GM18502 (cell line): ENCODE data around the gene ROCK1.
"Not testable (repeated sequence)": the region's sequence is repeated elsewhere in the genome, so short reads cannot be mapped to it uniquely, and the experiment has no call there.

Experiments used
- ATAC-seq: cut with Tn5 transposase; IDR thresholded peaks from one replicate; pipeline ENCODE4 v1.9.1; 2021; ENCODE audit warnings: mild to moderate bottlenecking; ENCODE audit not compliant: unreplicated experiment, poor library complexity

The ROCK1 gene

DNA sequence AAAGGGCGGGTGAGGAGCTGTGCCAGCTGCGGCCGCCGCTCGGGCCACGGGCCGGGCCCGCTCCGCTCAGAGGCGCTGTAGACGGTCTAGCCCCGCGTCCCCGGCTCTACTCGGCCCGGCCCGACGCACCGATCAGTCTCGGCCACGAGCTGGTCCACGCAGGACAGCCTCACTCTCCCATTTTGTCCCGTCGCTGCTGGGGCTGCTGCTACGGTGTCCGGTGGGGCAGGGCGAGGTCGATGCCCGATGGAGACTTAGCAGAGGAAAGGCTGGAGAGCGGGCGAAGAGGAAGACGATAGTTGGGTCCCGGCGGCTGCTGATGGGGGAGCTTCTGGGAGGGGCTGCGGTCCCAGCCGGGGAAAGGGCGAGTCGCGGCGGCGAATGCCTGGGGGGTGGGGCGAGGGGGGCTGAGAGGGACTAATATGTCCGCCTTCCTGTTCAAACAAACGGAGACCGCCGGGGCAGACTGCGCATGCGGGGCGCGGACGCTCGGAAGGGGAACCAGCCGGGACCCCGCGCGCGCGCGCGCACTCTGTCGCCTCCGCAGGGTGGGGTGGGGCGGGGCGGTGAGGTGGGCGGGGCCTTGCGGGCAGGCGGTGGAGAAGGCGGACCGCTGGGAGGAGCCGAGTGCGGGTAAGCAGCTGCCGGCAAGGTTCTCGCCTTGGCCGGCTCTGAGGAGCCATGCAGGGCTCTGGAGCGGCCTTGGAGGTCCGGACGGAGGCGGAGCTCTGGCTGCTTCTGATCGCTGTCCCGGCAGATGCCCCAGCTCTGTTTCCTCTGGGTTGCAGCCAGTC, at the start of gene ROCK1:
ROCK1 (minus strand) TSS at position 468 of the 794 bp plus-strand sequence. CDS start 903 bp downstream, outside the sequence.
- peak; percentile 94 for ATAC-seq

DNA sequence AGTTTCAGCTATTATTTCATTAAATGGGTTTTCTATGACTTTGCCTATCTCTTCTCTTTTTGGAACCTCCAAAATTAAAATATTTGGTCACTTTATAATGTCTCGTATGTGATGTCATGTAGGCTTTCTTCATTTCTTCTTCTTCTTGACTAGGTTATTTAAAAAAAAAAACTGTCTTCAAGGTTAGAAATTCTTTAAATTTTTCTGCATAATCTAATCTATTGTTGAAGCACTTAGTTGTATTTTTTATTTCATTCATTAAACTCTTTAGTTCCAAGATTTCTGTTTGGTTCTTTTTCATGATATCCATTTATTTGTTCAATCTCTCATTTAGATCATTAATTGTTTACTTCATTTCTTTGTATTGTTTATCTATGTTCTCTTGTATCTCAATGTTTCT, 43.8 kb upstream of the ROCK1 start:
- ATAC-seq, result no peak

DNA sequence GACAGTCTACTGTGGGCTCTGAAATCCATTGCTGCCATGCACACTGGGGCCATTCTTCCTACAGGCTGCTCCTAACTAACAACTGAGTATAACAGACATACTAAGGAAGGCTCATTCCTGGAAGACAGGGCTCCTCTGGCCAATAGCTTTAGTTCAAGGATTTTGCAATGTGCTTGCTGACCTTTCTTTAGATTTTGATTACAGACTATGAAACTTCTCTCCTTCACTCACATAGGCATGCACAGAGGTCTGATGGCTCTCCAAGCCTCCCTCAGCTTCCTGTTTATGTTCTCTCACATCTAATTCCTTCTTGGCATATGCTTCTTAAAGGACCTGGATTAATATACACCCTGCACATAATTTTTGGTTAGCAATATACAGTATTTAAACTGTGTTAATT, 34.4 kb upstream of the ROCK1 start:
- ATAC-seq, result no peak

DNA sequence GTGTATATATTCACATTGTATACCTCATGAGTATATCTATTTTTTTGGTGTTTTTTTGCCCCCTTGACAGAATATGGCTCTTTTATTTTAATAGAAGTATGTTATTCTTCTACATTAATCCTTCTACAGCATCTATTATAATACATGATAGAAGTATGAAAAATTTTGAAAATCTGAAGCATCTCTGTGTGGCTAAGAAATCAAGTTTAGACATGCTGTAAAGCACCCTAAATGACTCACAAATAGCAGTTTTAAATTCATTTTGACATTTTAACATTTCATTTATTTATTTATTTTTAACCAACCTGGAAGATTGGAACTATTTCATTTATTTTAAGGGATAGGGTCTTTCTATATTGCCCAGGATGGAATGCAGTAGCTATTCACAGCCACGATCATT, 33.8 kb upstream of the ROCK1 start:
- no peak for ATAC-seq

DNA sequence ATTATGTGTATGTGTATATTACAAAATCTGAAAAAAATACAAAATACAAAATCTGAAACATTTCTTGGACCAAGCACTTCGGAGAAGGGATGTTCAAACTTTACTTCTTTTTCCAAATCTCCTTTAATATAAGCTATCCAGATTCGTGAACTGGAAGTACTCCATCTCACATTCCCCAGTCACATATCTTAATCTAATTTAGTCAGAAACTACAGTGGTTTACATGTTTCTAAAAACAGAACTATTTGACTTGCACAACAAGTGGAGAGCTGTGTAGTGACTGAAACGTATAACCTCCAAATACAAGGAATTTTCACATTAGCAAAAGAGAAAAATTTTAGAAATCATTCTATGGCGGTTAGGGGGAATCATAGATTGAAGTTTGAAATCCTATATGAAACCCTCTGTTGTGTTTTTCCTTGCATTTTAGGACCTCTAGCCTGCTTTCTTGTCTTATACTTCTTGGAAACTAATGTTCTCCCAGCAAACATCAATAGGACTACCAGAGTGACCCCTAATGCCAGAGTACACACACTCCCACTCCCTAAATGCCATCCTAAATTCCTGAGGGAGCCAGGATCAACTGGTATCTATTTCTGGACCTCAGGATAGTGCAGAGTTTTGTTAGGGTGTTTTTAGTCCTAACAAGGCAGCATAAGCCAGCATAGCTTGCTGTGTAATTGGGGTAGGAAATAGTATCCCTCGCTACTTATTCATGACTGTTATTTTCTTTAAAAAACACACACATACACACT, 30.2 kb upstream of the ROCK1 start:
- ATAC-seq, result no peak

DNA sequence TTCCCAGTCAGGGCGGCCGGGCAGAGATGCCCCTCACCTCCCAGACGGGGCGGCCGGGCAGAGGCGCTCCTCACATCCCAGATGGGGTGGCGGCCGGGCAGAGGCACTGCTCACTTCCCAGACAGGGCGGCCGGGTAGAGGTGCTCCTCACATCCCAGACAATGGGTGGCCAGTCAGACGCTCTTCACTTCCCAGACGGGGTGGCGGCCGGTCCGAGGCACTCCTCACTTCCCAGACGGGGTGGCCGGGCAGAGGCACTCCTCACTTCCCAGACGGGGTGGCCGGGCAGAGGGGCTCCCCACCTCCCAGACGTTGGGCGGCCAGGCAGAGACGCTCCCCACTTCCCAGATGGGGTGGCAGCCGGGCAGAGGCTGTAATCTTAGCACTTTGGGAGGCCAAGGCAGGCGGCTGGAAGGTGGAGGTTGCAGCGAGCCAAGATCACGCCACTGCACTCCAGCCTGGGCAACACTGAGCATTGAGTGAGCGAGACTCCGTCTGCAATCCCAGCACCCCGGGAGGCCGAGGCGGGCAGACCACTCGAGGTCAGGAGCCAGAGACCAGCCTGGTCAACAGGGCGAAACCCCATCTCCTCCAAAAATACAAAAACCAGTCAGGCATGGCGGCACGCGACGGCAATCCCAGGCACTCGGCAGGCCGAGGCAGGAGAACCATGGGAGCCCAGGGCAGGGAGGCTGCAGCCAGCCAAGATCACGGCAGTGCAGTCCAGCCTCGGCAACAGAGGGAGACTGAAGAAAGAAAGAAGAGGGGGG, 26.3 kb upstream of the ROCK1 start:
- ATAC-seq, result not testable (repeated sequence)

DNA sequence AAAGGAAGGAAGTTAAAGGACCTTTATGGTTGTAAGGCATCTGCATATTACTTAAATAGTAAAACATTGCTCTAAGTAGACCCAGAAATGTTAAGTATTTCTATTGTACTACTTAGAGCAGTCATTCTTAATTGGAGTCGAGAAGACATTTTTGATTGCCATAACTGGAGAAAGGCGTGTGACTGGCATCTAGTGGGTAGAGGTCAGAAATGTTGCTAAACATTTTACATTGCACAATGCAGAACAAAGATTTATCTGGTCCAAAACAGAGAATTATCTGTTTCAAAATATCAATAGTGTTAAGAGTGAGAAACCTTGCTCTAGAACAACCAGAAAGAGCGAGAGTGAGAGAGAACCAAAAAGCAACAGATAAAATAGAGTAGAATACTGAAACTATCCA, 23.3 kb upstream of the ROCK1 start:
- no peak for ATAC-seq

DNA sequence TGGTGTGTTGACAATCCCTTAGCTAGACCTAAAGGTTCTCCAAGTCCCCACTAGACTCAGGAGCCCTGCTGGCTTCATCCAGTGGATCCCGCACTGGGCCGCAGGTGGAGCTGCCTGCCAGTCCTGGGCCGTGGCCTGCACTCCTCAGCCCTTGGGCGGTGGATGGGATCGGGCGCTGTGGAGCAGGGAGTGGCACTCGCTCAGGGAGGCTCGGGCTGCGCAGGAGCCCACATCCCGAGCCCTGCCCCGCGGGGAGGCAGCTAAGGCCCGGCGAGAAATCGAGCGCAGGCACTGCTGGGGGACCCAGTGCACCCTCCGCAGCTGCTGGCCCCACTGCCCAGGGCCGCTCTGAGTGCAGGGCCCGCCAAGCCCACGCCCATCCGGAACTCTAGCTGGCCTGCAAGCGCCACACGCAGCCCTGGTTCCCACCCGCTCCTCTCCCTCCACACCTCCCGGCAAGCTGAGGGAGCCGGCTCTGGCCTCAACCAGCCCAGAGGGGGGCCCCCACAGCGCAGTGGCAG, 20.8 kb upstream of the ROCK1 start:
- no peak for ATAC-seq

DNA sequence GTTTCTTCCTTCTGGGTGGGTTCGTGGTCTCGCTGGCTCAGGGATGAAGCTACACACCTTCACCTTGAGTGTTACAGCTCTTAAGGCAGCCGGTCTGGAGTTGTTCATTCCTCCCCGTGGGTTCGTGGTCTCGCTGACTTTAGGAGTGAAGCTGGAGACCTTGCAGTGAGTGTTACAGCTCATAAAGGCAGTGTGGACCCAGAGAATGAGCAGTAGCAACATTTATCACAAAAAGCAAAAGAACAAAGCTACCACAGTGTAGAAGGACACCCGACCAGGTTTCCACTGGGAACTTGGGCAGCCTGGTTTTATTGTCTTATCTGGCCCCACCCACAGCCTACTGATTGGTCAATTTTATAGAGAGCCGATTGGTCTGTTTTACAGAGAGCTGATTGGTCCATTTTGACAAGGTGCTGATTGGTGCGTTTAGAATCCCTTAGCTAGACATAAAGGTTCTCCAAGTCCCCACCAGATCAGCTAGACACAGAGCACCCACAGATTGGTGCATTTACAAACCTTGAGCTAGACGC, 20.1 kb upstream of the ROCK1 start:
- no peak for ATAC-seq

DNA sequence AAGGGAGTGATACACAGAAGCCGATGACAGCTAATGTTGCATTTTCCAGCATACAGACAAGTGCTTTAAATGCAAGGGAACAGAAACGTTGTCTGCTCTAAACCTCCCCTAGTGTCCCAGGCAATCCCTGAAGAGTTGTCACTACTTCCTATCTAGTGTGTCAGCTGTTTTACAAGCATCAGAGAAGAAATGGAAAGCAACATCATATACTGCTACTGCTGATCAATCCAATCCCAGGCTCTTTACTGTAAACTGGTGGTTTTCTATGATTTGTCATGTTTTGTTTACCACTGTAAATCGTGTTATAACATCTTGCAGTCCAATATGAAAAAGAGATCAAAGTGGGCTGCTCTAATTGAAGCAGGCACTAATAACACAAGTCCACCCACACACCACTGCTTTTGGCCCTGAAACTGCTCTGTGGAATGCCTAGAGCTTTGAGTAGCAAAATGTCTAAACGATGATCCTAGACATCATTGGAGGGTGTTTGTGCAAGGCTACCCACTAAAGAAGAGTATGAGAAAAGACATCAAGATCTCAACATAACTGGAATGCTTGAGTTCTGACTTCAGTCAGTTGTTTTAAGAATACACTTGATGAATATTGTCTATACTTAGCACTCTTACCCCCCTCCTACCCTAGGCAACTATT, 18.1 kb upstream of the ROCK1 start:
- no peak for ATAC-seq

DNA sequence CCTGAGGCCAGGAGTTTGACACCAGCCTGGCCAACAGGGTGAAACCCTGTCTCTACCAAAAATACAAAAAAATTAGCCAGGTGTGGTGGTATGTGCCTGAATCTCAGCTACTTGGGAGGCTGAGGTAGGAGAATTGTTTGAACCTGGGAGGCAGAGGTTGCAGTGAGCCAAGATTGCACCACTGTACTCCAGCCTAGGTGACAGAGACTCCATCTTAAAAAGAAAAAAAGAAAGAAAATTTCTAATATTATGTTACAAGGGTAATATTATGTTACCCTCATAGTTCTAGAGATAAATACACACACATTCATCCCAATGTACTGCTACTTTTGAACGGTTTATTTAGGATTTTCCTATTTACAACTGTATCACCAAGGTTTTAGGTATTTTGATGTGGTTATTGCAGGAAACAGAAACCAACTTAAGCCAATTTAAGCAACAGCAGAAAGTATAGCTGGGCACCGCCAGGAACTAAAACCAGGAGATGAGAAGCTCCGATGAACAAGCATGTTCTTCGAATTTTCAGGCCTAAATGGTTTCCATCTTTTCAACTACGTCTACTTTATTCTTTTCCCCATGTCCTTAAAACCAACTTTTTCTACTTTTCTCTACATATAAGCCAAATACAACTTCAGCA, 11.8 kb upstream of the ROCK1 start:
- no peak for ATAC-seq

DNA sequence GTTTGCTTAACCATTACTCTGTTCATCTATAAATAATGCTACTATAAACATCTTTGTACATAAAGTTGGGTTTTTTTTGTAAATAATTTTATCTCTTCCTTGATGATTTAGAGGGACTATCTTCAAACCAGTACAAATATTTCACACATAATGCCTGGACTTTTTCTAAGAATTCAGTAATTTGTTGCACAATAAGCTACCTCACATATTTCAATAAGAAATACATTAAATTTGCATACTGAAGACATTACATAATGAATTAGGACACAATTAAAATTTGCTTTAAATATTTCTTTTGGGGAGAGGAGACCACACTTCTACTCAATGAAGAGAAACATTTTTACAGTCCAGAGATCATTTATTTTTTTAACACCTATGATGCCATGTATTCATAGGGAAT, 7.2 kb upstream of the ROCK1 start:
- no peak for ATAC-seq

DNA sequence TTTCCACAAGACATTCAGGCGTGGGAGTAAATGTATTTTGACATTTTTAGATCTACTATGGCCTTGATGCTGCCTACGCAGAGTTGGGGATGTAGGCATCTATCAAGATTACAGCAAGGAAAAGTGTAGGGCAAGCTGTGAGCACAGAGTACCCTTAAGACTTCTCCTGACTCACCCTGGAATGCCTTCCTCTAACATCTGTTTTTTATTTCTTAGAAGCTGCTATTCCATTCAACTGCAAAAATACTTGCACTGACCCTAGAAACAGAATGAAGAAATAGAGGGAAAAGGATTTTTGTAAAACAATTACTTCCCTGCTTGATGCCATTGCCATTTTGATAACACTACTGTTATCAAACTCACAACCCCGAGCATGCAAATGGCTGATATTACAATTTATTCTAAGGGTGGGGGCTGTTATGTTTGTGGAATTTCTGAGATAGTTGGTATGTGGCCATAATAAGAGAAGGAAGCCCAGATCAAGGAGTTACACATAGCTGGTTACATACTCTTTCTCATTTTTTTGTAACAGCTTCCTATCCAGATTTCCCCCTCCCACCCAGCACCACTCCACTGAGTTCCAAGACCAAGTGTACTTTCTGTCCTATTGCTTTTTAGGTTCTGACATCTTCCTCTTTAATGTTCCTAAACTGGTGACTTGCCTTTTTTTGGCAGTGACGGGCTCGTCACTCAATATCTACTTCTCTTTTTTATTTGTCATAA, 6.0 kb upstream of the ROCK1 start:
- no peak for ATAC-seq

DNA sequence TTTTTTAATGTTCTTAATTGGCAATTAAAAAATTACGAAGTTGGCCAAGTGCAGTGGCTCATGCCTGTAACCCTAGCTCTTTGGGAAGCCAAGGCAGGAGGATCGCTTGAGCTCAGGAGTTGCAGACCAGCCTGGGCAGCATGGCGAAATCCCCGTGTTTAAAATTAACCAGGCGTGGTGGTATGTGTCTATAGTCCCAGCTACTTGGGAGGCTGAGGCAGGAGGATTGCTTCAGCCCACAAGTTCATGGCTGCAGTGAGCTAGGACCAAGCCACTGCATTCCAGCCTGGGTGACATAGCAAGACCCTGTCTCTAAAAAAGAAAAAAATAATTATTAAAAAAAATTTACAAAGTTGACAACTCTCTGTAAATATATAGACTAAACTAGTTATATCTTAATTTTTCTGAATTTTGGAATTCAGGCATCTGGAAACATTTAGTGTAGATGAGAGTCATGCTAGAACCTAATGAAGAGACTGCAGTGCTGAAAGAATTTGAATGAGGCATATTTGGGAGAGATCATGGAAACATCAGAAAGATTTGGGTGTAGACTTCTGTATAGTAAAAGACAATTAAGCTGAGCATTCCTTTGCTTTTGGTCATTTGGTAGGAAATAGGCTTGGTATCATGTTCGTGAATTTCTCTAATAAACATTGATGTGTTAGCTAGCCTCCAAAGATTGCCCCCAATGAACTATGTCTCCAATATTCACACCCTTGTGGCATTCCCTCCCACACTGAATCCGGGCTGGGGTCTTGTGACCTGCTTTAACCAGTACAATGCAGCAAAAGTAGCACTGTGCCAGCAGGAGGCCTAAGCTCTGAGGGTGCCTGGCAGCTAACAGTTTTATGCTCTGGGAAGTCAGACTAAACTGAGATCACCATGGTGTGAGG, 4.2 kb upstream of the ROCK1 start:
- ATAC-seq, result no peak

DNA sequence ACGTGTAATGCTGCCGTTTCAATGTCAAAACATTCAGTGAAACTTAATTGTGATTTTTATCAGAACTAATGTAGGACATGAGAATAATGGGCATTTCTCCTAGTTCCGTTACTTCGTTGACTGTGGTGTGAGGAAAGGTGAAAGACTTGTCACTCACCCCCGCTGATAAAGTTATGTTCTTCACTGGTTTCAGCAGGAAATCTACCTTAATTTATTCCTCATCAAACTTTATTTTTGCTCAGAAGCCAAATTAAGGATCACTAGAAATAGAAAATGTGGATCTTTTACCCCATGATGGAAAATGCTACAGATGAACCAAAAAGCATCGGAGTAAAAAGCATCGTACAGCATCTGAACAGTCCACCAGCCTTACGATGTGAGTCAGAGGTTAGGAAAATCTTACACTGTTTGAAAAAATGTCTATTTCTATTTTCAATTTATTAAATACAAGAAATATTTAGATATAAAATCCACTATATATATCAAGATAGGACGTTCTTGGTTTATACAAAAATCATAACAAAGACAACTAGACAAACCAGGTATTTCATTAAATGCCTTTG, 1.0 kb upstream of the ROCK1 start:
- no peak for ATAC-seq

DNA sequence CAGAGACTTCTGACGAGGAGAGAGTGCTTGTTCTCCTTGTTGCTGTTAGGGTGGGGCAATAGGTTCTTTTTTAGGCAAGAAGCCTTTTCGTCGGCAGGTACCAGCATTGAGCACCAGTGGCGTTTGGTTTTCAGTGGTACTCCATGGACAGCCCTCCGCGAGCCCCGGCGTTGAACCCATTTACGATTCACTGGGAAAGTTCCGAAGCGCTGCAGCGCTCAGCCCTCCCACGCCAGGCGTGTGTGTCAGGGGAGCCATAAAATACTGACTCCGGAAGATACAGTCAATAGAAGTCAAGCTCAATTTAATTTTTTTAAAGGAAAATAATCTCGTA, 494 bp upstream of the ROCK1 start:
- ATAC-seq, result no peak

DNA sequence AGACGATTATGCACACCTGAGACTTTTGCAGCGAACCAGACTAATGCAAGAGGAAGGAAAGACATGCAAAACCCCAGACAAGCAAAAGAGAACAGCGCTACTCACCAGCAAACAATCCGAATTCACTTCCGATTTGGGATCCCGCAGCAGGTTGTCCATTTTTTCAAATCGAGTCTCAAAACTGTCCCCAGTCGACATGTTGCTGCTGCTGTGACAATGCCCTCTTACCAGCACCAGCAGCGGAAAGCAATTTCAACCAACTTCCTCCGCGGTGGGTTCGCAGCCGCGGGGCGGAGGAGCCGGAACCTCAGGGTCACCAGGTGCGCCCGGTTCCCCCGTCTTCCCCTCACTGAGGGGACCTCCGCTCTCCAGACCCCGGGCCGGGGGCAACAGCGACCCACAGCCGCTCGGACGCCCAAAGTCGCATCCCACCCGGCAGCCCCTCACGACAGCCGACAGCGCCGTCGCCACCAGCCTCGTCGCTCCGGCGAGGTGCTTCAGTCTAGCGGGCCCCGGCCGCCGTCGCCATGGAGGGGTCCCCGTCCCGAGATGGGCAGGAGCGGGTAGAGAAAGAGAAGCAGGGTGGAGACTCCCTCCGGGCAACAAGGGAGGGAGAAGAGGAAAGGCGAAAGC, 784 bp downstream of the ROCK1 start:
- ATAC-seq, result peak; percentile 31
